ENCODE results near the gene SPOUT1. TPM values are rescaled to one million over a fixed set of nuclear protein-coding genes. Genes with fewer than 3 reads are reported as not detected.

SPOUT1 gene
- total and polyA plus RNA-seq, 2 donors (not counting 1 experiment from before 2014, with no cell fraction given), result 73.0 to 86.4 TPM

GRCh38 chr9:128771745-128772519, 57.7 kb downstream of the SPOUT1 start, which contains the start of gene ZER1:
TSS of gene ZER1 (minus strand) at chr9:128771927. CDS start at chr9:128755565, 16,362 bp downstream.
- CTCF ChIA-PET, result interaction anchor here (0.5 to 2.1 kb wide), 2 partner anchors 13 to 46 kb away, joined by 3 to 5 read pairs; partner anchors contain the start of gene ENDOG
- Histone ChIP-seq H3K4me3 (ENCODE audit: control extremely low read depth in 1 of 5, extremely low read depth in 1 of 5, insufficient read depth in 1 of 5, low read depth in 2 of 5, low read length in 4 of 5) (peak within 1 kb of the TSS; percentile 69 to 96 (median 77)), H4K20me1 (ENCODE audit: control insufficient read depth, insufficient read depth, low read length, poor library complexity, severe bottlenecking) (no peaks in the 10 kb centered on the region), H3K27me3 (replicated peaks in 1 of 4; ENCODE audit: control extremely low read depth in 1 of 4, control insufficient read depth in 3 of 4, insufficient read depth in 4 of 4, low read length in 3 of 4) (no peaks in the 10 kb centered on the region), H3K4me2 (replicated peaks; ENCODE audit: low read depth, low read length, poor library complexity, severe bottlenecking) (peak within 1 kb of the TSS; percentile 77), H3K9me3 (ENCODE audit: control extremely low read depth in 1 of 3, control insufficient read depth in 2 of 3, insufficient read depth in 1 of 3, low read length in 2 of 3) (peaks cover 0 to 10% (median 5%) of the 10 kb centered on the region in 3 donors), H3K79me2 (ENCODE audit: control insufficient read depth, insufficient read depth, low read length) (peaks cover 38% of the 10 kb centered on the region), H3K27ac (ENCODE audit: low read length in 2 of 2) (peak within 1 kb of the TSS; percentile 86 to 93), H2AFZ (ENCODE audit: insufficient read depth, low read depth, low read length, poor library complexity, severe bottlenecking) (peak within 1 kb of the TSS; percentile 92), H3K9ac (ENCODE audit: low read length) (peak within 1 kb of the TSS; percentile 89), H3K36me3 (replicated peaks in 1 of 2; ENCODE audit: control extremely low read depth in 1 of 2, control insufficient read depth in 1 of 2, extremely low read depth in 1 of 2, insufficient read depth in 2 of 2, low read length in 1 of 2) (peaks cover 0 to 7% of the 10 kb centered on the region in 2 experiments), H3K4me1 (ENCODE audit: control insufficient read depth in 2 of 2, insufficient read depth in 2 of 2, low read length in 2 of 2) (peaks cover 9 to 19% of the 10 kb centered on the region in 2 donors)
- H3K27ac Mint-ChIP-seq, result peak within 1 kb of the TSS; percentile 96
- DNase-seq (peak; percentile 95), ATAC-seq (ENCODE audit: low read depth) (peak; percentile 93)
- WGBS (ENCODE audit: insufficient coverage), result 2% methylated on average over 72 of the region's 72 CpGs
- no peaks in the 10 kb centered on the region for H3K27me3 Mint-ChIP-seq
- intact Hi-C loops (cut with micrococcal nuclease), result loop anchor here (1.0 to 5.0 kb wide), 7 partner anchors 15 to 316 kb away; partner anchors contain the start of genes DYNC2I2, ENDOG, LRRC8A and ODF2
- peak within 1 kb of the TSS; percentile 97 for H3K4me3 Mint-ChIP-seq
- TF ChIP-seq, protein P1, sequence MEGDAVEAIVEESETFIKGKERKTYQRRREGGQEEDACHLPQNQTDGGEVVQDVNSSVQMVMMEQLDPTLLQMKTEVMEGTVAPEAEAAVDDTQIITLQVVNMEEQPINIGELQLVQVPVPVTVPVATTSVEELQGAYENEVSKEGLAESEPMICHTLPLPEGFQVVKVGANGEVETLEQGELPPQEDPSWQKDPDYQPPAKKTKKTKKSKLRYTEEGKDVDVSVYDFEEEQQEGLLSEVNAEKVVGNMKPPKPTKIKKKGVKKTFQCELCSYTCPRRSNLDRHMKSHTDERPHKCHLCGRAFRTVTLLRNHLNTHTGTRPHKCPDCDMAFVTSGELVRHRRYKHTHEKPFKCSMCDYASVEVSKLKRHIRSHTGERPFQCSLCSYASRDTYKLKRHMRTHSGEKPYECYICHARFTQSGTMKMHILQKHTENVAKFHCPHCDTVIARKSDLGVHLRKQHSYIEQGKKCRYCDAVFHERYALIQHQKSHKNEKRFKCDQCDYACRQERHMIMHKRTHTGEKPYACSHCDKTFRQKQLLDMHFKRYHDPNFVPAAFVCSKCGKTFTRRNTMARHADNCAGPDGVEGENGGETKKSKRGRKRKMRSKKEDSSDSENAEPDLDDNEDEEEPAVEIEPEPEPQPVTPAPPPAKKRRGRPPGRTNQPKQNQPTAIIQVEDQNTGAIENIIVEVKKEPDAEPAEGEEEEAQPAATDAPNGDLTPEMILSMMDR (IDR thresholded peaks at IDR 0.05), result no peak
- no peak for TF ChIP-seq EZH2 (IDR thresholded peaks at IDR 0.05; ENCODE audit: borderline replicate concordance, insufficient read depth, low read depth, low read length, poor library complexity, severe bottlenecking)
- POLR2A ChIA-PET, result interaction anchor here (0.6 to 1.7 kb wide), 8 partner anchors 11 to 547 kb away, joined by 3 to 4 read pairs (median 3); partner anchors contain the start of gene ENDOG
- H3K9me3 Mint-ChIP-seq (ENCODE audit: insufficient read depth), result no peaks in the 10 kb centered on the region
- H3K4me1 Mint-ChIP-seq, result peaks cover 25% of the 10 kb centered on the region

Measured in B cell (primary cell).